Measurements from ENCODE around the gene STYK1.
"Not testable (repeated sequence)": the region's sequence is repeated elsewhere in the genome, so short reads cannot be mapped to it uniquely, and the experiment has no call there.

Gene STYK1

DNA sequence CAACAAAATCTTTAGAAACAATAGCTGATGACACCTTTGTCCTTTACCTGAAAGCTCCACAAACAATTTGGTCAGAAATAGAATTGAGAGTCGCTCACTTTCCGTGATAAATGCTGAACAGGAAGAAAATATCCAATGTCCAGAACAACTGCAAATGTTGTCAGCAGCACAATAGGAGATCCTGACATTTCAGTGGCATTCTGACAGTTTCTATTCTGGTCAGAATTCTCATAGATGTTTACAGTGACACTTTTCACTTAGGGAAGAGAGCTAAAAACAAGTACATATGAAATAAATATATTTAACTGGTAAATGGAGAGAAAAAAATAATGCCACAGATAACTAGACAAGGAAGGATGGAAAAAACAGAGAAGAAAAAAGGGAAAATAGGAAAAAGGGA, 99.5 kb downstream of the STYK1 start:
- Histone ChIP-seq H3K36me3 (replicated peaks) (no peaks in the 10 kb centered on the region), H3K27ac (no peak overlapping the region), H3K4me3 (ENCODE audit: low read depth, low read length) (no peak overlapping the region), H3K27me3 (replicated peaks) (no peaks in the 10 kb centered on the region)
- no peak for TF ChIP-seq CTCF (IDR thresholded peaks at IDR 0.05; ENCODE audit: low read depth, low read length, missing control alignments)
- in situ Hi-C loops (cut with HindIII; ENCODE audit: low pct_ligation_motif_present, low sequenced_read_pairs): no loop called here
- DNase-seq: no peak

- H3K36me3 ChIP-seq (replicated peaks); H3K27me3 ChIP-seq (replicated peaks); in situ Hi-C loops (cut with HindIII; ENCODE audit: low pct_ligation_motif_present, low sequenced_read_pairs); H3K4me3 ChIP-seq (ENCODE audit: low read depth, low read length); H3K27ac ChIP-seq: not testable (repeated sequence)
- peak; percentile 6 for DNase-seq
Measured at GRCh38 chr12:10572021-10572490, 101.8 kb downstream of the STYK1 start.

DNA sequence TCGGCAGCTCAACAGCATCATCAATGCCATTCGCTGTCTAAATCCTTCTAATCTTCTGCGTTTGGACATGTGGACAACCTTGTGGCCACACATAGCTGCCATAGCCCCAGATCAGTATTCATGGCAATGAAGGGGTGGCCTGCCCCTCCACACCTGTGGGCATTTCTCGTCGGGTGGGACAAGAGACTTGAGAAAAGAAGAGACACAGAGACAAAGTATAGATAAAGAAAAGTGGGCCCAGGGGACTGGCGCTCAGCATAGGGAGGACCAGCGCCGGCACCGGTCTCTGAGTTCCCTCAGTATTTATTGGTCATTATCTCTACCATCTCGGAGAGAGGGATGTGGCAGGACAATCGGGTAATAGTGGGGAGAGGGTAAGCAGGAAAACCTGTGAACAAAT, 102.7 kb downstream of the STYK1 start:
- Histone ChIP-seq H3K4me3 (ENCODE audit: low read depth, low read length) (no peak overlapping the region), H3K27me3 (replicated peaks) (no peaks in the 10 kb centered on the region), H3K36me3 (replicated peaks) (no peaks in the 10 kb centered on the region), H3K27ac (no peak overlapping the region)
- no peak for DNase-seq
- TF ChIP-seq CTCF (IDR thresholded peaks at IDR 0.05; ENCODE audit: low read depth, low read length, missing control alignments): no peak
- in situ Hi-C loops (cut with HindIII; ENCODE audit: low pct_ligation_motif_present, low sequenced_read_pairs): no loop called here

All from brain microvascular endothelial cell (primary cell).